Measurements from ENCODE around the gene CNFN. TPM values are rescaled to one million over a fixed set of nuclear protein-coding genes. Genes with fewer than 3 reads are reported as not detected.

CNFN gene
- total RNA-seq, 1 experiment from 2014 or later = 7.1 TPM

- Histone ChIP-seq H3K79me1 (ENCODE audit: insufficient read depth, low read depth, low read length, poor library complexity, severe bottlenecking) (no peaks in the 10 kb centered on the region), H4K5ac (ENCODE audit: insufficient read length, low read depth, low read length) (no peak overlapping the region), H3K4ac (ENCODE audit: low read depth, low read length) (no peak overlapping the region), H3K9ac (ENCODE audit: extremely low read depth, insufficient read length, low read length) (no peak overlapping the region), H4K8ac (replicated peaks; ENCODE audit: insufficient read length, low read depth, low read length) (no peak overlapping the region), H3K4me1 (ENCODE audit: insufficient read depth, low read length) (peaks cover 5% of the 10 kb centered on the region; the same call in 1 of the 2 replicates), H3K4me2 (ENCODE audit: insufficient read depth, insufficient read length, low read length) (no peak overlapping the region), H3K9me3 (ENCODE audit: control insufficient read depth, low read depth, low read length) (no peaks in the 10 kb centered on the region), H3K18ac (ENCODE audit: insufficient read length, low read depth, low read length) (no peak overlapping the region), H2BK20ac (ENCODE audit: low read depth, low read length, poor library complexity, severe bottlenecking) (no peak overlapping the region), H2BK12ac (ENCODE audit: insufficient read length, low read depth, low read length) (no peak overlapping the region), H3K23ac (ENCODE audit: insufficient read length, low read depth, low read length) (no peak overlapping the region), H3K23me2 (ENCODE audit: insufficient read length, low read depth, low read length, poor library complexity, severe bottlenecking) (peaks cover 3% of the 10 kb centered on the region), H2AK5ac (ENCODE audit: insufficient read length, low read length) (no peak overlapping the region), H3K27ac (ENCODE audit: insufficient read length, low read depth, low read length) (no peak overlapping the region), H2AFZ (ENCODE audit: low read length) (no peak overlapping the region), H4K91ac (ENCODE audit: insufficient read length, low read depth, low read length) (no peak overlapping the region), H2BK120ac (ENCODE audit: low read depth, low read length, poor library complexity, severe bottlenecking) (no peak overlapping the region), H2BK5ac (ENCODE audit: insufficient read length, low read length) (no peak overlapping the region), H2BK15ac (ENCODE audit: low read depth, low read length) (no peak overlapping the region), H3K14ac (ENCODE audit: insufficient read depth, low read length) (no peak overlapping the region), H4K20me1 (ENCODE audit: control insufficient read depth, insufficient read depth, insufficient read length) (no peaks in the 10 kb centered on the region), H3K56ac (ENCODE audit: insufficient read length, low read depth, low read length) (no peak overlapping the region), H3K27me3 (ENCODE audit: insufficient read depth, low read length) (no peaks in the 10 kb centered on the region), H3T11ph (ENCODE audit: low read length) (no peak overlapping the region), H3K79me2 (ENCODE audit: insufficient read depth, low read length) (no peaks in the 10 kb centered on the region)
- Mint-ChIP-seq H3K27me3 (ENCODE audit: low read depth) (peaks cover 2% of the 10 kb centered on the region), H3K27ac (no peak overlapping the region), H3K9me3 (no peaks in the 10 kb centered on the region), H3K4me3 (no peak overlapping the region), H3K4me1 (peaks cover 17 to 27% of the 10 kb centered on the region in 2 experiments), H3K36me3 (ENCODE audit: insufficient read depth in 1 of 3, low read depth in 3 of 3) (peaks cover 9 to 38% (median 32%) of the 10 kb centered on the region in 3 experiments; a peak in 6 of 7 replicates)
- no CpG with 5 or more reads among the region's 11 CpGs for WGBS (ENCODE audit: extremely low coverage, insufficient read length, low lambda C conversion rate)
- TF ChIP-seq CTCF (conservative IDR thresholded peaks at IDR 0.05) = no peak
- no peak for DNase-seq
Observed at GRCh38 chr19:42374826-42375376, 15.2 kb downstream of the CNFN start.

All from H9 (cell line).